ENCODE measurements around the gene FEM1A. TPM values are rescaled to one million over a fixed set of nuclear protein-coding genes. Genes with fewer than 3 reads are reported as not detected.

Gene FEM1A
- total RNA-seq, 1 experiment from 2014 or later = 17.7 TPM

DNA sequence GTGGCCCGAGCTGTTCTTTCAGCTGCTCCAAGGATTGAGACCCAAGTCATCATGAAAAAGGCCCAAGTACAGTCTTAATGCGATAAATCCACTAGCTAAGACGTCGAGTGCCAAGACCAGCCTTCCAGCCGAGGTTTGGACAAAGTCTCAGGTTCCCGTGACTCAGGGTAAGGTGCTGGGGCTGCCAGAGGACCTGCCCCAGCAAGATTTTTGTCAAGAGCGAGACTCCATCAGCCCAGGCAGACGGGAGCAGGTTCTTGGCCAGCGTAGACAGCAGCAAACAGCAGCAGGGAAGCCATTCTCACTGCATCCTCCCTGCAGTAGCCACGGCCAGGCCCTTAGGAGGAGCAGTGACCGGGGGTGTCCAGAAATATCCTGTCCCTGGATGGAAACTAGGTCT lies 3.4 kb downstream of the FEM1A start:
- Histone ChIP-seq H3K27ac (ENCODE audit: low read depth, low read length) (no peak overlapping the region; the same call in 1 of the 2 replicates), H3K9me2 (ENCODE audit: insufficient read depth) (no peaks in the 10 kb centered on the region), H2AFZ (ENCODE audit: low read depth, low read length, poor library complexity, severe bottlenecking) (no peak overlapping the region), H3K9me3 (ENCODE audit: control insufficient read depth in 1 of 2, insufficient read depth in 1 of 2, low read depth in 1 of 2, low read length in 2 of 2) (no peaks in the 10 kb centered on the region), H3K79me2 (ENCODE audit: insufficient read depth, low read length) (peaks cover 58% of the 10 kb centered on the region), H3K4me3 (replicated peaks in 1 of 2; ENCODE audit: low read depth in 1 of 2, low read length in 2 of 2) (no peak overlapping the region), H3K9ac (ENCODE audit: low read length) (no peak overlapping the region), H3K4me1 (ENCODE audit: control insufficient read depth in 1 of 2, insufficient read depth in 2 of 2, low read length in 2 of 2) (peaks cover 11 to 19% of the 10 kb centered on the region in 2 experiments), H3K36me3 (ENCODE audit: control insufficient read depth in 1 of 2, insufficient read depth in 2 of 2, low read length in 2 of 2) (peaks cover 10 to 25% of the 10 kb centered on the region in 2 experiments; a peak in 3 of 4 replicates), H3K27me3 (ENCODE audit: insufficient read depth, low read length) (no peaks in the 10 kb centered on the region), H4K20me1 (ENCODE audit: insufficient read depth) (peaks cover 6% of the 10 kb centered on the region; the same call in 1 of the 2 replicates), H3K4me2 (ENCODE audit: low read length) (no peak overlapping the region)
- no TSS peak for BruUV-seq (replicated peaks)
- DNase-seq (ENCODE audit: low read depth, low spot score) (no peak), ATAC-seq (no peak)
- no peak for TF ChIP-seq EZH2phosphoT487 (IDR thresholded peaks at IDR 0.05; ENCODE audit: borderline replicate concordance)
- TF ChIP-seq ZFX (IDR thresholded peaks at IDR 0.05) = no peak
- TF ChIP-seq CEBPB (IDR thresholded peaks at IDR 0.05; ENCODE audit: low read depth) = no peak
- no peak for TF ChIP-seq EZH2 (IDR thresholded peaks at IDR 0.05)
- TF ChIP-seq RAD21 (IDR thresholded peaks at IDR 0.05; ENCODE audit: low read depth) = no peak
- TF ChIP-seq, protein P1, sequence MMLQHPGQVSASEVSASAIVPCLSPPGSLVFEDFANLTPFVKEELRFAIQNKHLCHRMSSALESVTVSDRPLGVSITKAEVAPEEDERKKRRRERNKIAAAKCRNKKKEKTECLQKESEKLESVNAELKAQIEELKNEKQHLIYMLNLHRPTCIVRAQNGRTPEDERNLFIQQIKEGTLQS (IDR thresholded peaks at IDR 0.05) = no peak
- no peak for TF ChIP-seq SP1 (IDR thresholded peaks at IDR 0.05; ENCODE audit: low read depth)
- TF ChIP-seq JUND (IDR thresholded peaks at IDR 0.05) = no peak
- no peak for TF ChIP-seq POLR2A (IDR thresholded peaks at IDR 0.05; ENCODE audit: borderline replicate concordance, extremely low read depth, insufficient read depth, insufficient read length)
- TF ChIP-seq ELF1 (IDR thresholded peaks at IDR 0.05; ENCODE audit: borderline replicate concordance, low read depth) = no peak
- TF ChIP-seq, protein P2, sequence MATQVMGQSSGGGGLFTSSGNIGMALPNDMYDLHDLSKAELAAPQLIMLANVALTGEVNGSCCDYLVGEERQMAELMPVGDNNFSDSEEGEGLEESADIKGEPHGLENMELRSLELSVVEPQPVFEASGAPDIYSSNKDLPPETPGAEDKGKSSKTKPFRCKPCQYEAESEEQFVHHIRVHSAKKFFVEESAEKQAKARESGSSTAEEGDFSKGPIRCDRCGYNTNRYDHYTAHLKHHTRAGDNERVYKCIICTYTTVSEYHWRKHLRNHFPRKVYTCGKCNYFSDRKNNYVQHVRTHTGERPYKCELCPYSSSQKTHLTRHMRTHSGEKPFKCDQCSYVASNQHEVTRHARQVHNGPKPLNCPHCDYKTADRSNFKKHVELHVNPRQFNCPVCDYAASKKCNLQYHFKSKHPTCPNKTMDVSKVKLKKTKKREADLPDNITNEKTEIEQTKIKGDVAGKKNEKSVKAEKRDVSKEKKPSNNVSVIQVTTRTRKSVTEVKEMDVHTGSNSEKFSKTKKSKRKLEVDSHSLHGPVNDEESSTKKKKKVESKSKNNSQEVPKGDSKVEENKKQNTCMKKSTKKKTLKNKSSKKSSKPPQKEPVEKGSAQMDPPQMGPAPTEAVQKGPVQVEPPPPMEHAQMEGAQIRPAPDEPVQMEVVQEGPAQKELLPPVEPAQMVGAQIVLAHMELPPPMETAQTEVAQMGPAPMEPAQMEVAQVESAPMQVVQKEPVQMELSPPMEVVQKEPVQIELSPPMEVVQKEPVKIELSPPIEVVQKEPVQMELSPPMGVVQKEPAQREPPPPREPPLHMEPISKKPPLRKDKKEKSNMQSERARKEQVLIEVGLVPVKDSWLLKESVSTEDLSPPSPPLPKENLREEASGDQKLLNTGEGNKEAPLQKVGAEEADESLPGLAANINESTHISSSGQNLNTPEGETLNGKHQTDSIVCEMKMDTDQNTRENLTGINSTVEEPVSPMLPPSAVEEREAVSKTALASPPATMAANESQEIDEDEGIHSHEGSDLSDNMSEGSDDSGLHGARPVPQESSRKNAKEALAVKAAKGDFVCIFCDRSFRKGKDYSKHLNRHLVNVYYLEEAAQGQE (IDR thresholded peaks at IDR 0.05; ENCODE audit: low read depth) = no peak
- no peak for TF ChIP-seq YY1 (IDR thresholded peaks at IDR 0.05; ENCODE audit: extremely low read depth, insufficient replicate concordance, low read depth, low read length)
- no peak for TF ChIP-seq ZNF274 (IDR thresholded peaks at IDR 0.05; ENCODE audit: low read depth, low read length)
- no peak for TF ChIP-seq SIN3A (IDR thresholded peaks at IDR 0.05; ENCODE audit: low read depth)
- TF ChIP-seq, protein P3, sequence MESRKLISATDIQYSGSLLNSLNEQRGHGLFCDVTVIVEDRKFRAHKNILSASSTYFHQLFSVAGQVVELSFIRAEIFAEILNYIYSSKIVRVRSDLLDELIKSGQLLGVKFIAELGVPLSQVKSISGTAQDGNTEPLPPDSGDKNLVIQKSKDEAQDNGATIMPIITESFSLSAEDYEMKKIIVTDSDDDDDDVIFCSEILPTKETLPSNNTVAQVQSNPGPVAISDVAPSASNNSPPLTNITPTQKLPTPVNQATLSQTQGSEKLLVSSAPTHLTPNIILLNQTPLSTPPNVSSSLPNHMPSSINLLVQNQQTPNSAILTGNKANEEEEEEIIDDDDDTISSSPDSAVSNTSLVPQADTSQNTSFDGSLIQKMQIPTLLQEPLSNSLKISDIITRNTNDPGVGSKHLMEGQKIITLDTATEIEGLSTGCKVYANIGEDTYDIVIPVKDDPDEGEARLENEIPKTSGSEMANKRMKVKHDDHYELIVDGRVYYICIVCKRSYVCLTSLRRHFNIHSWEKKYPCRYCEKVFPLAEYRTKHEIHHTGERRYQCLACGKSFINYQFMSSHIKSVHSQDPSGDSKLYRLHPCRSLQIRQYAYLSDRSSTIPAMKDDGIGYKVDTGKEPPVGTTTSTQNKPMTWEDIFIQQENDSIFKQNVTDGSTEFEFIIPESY (IDR thresholded peaks at IDR 0.05; ENCODE audit: extremely low read depth, insufficient replicate concordance, low read length) = no peak
- TF ChIP-seq TCF7L2 (IDR thresholded peaks at IDR 0.05; ENCODE audit: borderline replicate concordance, extremely low read depth, insufficient read depth, insufficient read length) = no peak
- TF ChIP-seq FOSL1 (IDR thresholded peaks at IDR 0.05; ENCODE audit: low read depth) = no peak
- TF ChIP-seq CBX3 (IDR thresholded peaks at IDR 0.05; ENCODE audit: low read depth) = no peak
- CTCF ChIA-PET = no interaction called here
- RAD21 ChIA-PET (ENCODE audit: low non-redundant PET in 1 of 2, low total read pairs in 2 of 2, uncharacterized antibody in 2 of 2, unreplicated experiment in 2 of 2) = no interaction called here
- POLR2A ChIA-PET = no interaction called here
- intact Hi-C loops (cut with micrococcal nuclease) = no loop called here
